PFSK-1 (cell line): ENCODE data around the gene SLC10A7.

Experiments
- FOXP2 ChIP-seq: optimal IDR thresholded peaks from 2 replicates; pipeline ENCODE3; 2011; ENCODE audit warnings: borderline replicate concordance, control low read depth, inconsistent platforms; ENCODE audit not compliant: insufficient read depth; ENCODE audit errors: extremely low read length, extremely low read depth
- POLR2AphosphoS5 ChIP-seq: IDR thresholded peaks from 2 replicates; pipeline ENCODE4 v1.6.1; 2012; ENCODE audit warnings: low read depth, mild to moderate bottlenecking, control low read depth, low read length, moderate library complexity
- REST ChIP-seq, 2 experiments: IDR thresholded peaks; 2 replicates each; pipeline versions ENCODE4 v1.6.1 to v1.8.0; 2011 to 2012; ENCODE audit warnings: low read depth in 2 of 2, low read length in 2 of 2, control low read depth in 1 of 2, inconsistent platforms in 1 of 2, mild to moderate bottlenecking in 1 of 2, moderate library complexity in 1 of 2; ENCODE audit not compliant: insufficient read depth in 1 of 2
- SIN3A ChIP-seq: IDR thresholded peaks from 2 replicates; pipeline ENCODE4 v1.6.1; 2012; ENCODE audit warnings: mild to moderate bottlenecking, low read length, moderate library complexity, borderline replicate concordance; ENCODE audit not compliant: insufficient read depth
- TAF1 ChIP-seq: IDR thresholded peaks from 2 replicates; pipeline ENCODE4 v1.6.1; 2012; ENCODE audit warnings: low read length, control low read depth, borderline replicate concordance; ENCODE audit not compliant: insufficient read depth

Gene SLC10A7

GRCh38 chr4:146278986-146279385, 242.8 kb downstream of the SLC10A7 start:
- TF ChIP-seq POLR2AphosphoS5: no peak
- no peak for TF ChIP-seq SIN3A
- TF ChIP-seq TAF1: no peak

- TF ChIP-seq FOXP2: no peak
- TF ChIP-seq REST (IDR thresholded peaks at IDR 0.05; ENCODE audit: insufficient read depth in 1 of 2, low read depth in 2 of 2, low read length in 2 of 2): no peak
- no peak for TF ChIP-seq SIN3A
- no peak for TF ChIP-seq POLR2AphosphoS5
- no peak for TF ChIP-seq TAF1
These were observed 246.4 kb downstream of the SLC10A7 start for GRCh38 chr4:146275370-146275769.

GRCh38 chr4:146274774-146275173, 247.0 kb downstream of the SLC10A7 start:
- TF ChIP-seq POLR2AphosphoS5 (no peak), REST (IDR thresholded peaks at IDR 0.05; ENCODE audit: insufficient read depth in 1 of 2, low read depth in 2 of 2, low read length in 2 of 2) (no peak)

GRCh38 chr4:146273204-146273901, 248.4 kb downstream of the SLC10A7 start:
- TF ChIP-seq REST (IDR thresholded peaks at IDR 0.05; ENCODE audit: insufficient read depth in 1 of 2, low read depth in 2 of 2, low read length in 2 of 2) (no peak), TAF1 (no peak), SIN3A (no peak), FOXP2 (no peak), POLR2AphosphoS5 (no peak)

GRCh38 chr4:146271466-146271865, 250.3 kb downstream of the SLC10A7 start:
- no peak for TF ChIP-seq FOXP2

GRCh38 chr4:146269228-146269653, 252.5 kb downstream of the SLC10A7 start:
- TF ChIP-seq POLR2AphosphoS5 (no peak), REST (IDR thresholded peaks at IDR 0.05; ENCODE audit: insufficient read depth in 1 of 2, low read depth in 2 of 2, low read length in 2 of 2) (no peak), TAF1 (no peak)
